Retinal pigment epithelial cell (primary cell): ENCODE results near the gene PLEKHH1.

Experiments
- DNase-seq: peaks from one replicate; pipeline ENCODE4 v3.0.0-alpha.2; 2010; ENCODE audit warnings: low read depth
- H3K4me3 ChIP-seq: 2 replicates; pipeline ENCODE4 v1.5.1; 2011; ENCODE audit warnings: mild to moderate bottlenecking, low read length, control low read depth, moderate library complexity
- CTCF ChIP-seq: conservative IDR thresholded peaks from 2 replicates; pipeline ENCODE4 v1.5.1; 2011; ENCODE audit warnings: low read depth, low read length, control low read depth, inconsistent platforms

Gene PLEKHH1

GRCh38 chr14:67562025-67562775, 29.1 kb downstream of the PLEKHH1 start:
- DNase-seq, result no peak
- no peak overlapping the region for H3K4me3 ChIP-seq
- no peak for TF ChIP-seq CTCF

- DNase-seq, result no peak
- TF ChIP-seq CTCF, result no peak
- H3K4me3 ChIP-seq, result no peak overlapping the region
Measured at GRCh38 chr14:67562776-67563150, 29.7 kb downstream of the PLEKHH1 start.

- H3K4me3 ChIP-seq, result no peak overlapping the region
- TF ChIP-seq CTCF, result no peak
- no peak for DNase-seq
Measured at GRCh38 chr14:67564236-67564635, 31.1 kb downstream of the PLEKHH1 start.

GRCh38 chr14:67566908-67567307, 33.8 kb downstream of the PLEKHH1 start:
- H3K4me3 ChIP-seq, result no peak overlapping the region
- TF ChIP-seq CTCF, result no peak
- DNase-seq, result peak; percentile 84

GRCh38 chr14:67567654-67568053, 34.6 kb downstream of the PLEKHH1 start:
- H3K4me3 ChIP-seq, result no peak overlapping the region
- no peak for TF ChIP-seq CTCF
- peak; percentile 34 for DNase-seq

- no peak overlapping the region for H3K4me3 ChIP-seq
- TF ChIP-seq CTCF, result no peak
- DNase-seq, result no peak
Measured at GRCh38 chr14:67569011-67569650, 36.0 kb downstream of the PLEKHH1 start.
